Activated T-cell treated with anti-CD3 and anti-CD28 coated beads, Interleukin-2, amount 50 U/mL, for 24 hours (primary cell): ENCODE data around the gene DPH7.
"Not testable (repeated sequence)": the region's sequence is repeated elsewhere in the genome, so short reads cannot be mapped to it uniquely, and the experiment has no call there.

Experiments used
- DNase-seq: peaks from one replicate; pipeline ENCODE4 v3.0.0-alpha.2; 2020
- H3K27ac Mint-ChIP-seq: 2 replicates; pipeline ENCODE4 v1.8.0; 2020; ENCODE audit warnings: mild to moderate bottlenecking, mixed read lengths
- H3K27me3 Mint-ChIP-seq: 2 replicates; pipeline ENCODE4 v1.8.0; 2020; ENCODE audit warnings: mixed read lengths
- H3K36me3 Mint-ChIP-seq: 2 replicates; pipeline ENCODE4 v1.8.0; 2020; ENCODE audit warnings: low read depth, mixed read lengths
- H3K4me1 Mint-ChIP-seq: 2 replicates; pipeline ENCODE4 v1.8.0; 2020; ENCODE audit warnings: low read depth, mixed read lengths
- H3K4me3 Mint-ChIP-seq: 2 replicates; pipeline ENCODE4 v1.8.0; 2020; ENCODE audit warnings: mild to moderate bottlenecking, moderate library complexity, mixed read lengths
- H3K9me3 Mint-ChIP-seq: 2 replicates; pipeline ENCODE4 v1.8.0; 2020; ENCODE audit warnings: mixed read lengths

The DPH7 gene

DNA sequence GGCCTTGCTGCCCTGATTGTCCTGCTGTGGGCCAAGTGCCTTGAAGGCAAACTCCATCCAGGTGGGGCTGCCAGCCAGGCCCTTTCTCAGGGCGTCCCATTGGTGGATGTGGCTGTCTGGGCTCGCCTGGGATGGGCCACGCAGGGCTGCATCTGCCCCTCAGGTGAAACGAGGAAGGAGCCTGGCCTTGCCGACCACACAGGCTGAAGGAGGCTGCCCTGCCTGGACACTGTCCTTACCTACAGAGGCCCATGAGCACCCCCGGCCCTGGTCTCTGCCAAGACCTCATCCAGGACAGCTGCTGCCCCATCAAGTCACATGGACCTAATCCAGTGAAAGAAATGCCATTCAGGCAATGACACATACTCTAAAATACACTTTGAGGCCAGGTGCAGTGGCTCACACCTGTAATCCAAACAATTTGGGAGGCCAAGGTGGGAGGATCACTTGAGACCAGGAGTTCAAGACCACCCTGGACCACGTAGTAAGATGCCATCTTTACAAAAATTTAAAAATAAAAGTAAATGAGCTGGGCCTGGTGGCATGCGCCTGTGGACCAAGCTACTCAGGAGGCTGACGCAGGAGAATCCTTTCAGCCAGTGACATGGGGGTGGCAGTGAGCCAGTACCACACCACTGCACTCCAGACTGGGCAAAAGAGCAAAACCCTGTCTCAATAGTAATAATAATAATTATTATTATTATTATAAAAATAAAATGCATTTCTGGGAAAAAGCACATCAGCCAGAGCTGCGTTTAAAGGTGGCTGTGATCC lies 62.4 kb downstream of the DPH7 start:
- no peaks in the 10 kb centered on the region for H3K36me3 Mint-ChIP-seq
- no peaks in the 10 kb centered on the region for H3K9me3 Mint-ChIP-seq
- DNase-seq: no peak
- H3K27ac Mint-ChIP-seq: no peak overlapping the region
- no peak overlapping the region for H3K4me3 Mint-ChIP-seq
- H3K27me3 Mint-ChIP-seq: no peaks in the 10 kb centered on the region
- H3K4me1 Mint-ChIP-seq: peaks cover 2% of the 10 kb centered on the region

DNA sequence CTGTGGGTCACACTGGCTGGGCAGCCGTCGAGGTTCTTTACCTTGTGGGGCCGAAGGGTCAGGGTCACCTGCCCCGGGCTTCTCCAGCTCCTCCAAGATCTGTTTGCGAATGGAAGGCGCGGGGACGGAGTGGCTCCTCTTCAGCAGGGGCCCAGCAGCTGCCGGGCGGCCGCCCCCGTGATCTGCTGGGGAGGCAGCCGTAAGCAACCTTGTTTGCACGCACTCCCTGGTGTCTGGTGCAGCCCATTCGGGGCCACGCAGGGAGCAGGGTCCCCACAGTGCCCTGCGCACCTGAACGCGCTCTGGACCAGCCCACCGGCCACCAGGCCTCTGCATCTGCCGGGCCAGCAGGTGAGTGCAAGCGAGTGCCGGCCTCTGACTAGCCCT lies 63.4 kb downstream of the DPH7 start:
- no peaks in the 10 kb centered on the region for H3K9me3 Mint-ChIP-seq
- no peaks in the 10 kb centered on the region for H3K27me3 Mint-ChIP-seq
- H3K4me1 Mint-ChIP-seq: peaks cover 2% of the 10 kb centered on the region
- H3K36me3 Mint-ChIP-seq: no peaks in the 10 kb centered on the region
- H3K4me3 Mint-ChIP-seq: no peak overlapping the region
- no peak for DNase-seq
- H3K27ac Mint-ChIP-seq: no peak overlapping the region

DNA sequence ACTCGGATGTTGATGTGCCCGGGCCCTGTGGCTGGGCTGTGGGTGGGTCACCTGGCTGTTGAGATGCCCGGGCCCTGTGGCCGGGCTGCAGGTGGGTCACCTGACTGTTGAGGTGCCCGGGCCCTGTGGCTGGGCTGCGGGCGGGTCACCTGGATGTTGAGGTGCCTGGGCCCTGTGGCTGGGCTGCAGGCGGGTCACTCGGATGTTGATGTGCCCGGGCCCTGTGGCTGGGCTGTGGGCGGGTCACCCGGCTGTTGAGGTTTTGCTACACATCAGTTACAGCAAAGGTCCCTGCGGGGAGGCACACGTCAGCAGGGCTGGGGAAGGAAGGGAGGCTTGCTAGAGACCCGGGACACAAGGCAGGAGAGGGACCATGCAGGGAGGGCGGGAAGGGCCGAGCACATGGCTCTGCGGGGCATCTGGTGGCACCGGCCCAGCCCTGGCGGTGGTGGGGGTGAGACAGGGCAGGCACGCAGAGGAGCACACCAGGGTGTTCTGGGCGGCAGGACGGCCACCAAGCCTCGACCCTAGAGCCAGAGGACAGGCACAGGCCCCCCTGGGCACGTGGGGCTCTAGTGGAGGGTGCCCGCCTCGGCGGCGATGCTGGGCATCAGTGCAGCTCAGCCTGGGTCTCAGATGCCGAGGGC lies 63.9 kb downstream of the DPH7 start:
- H3K9me3 Mint-ChIP-seq: no peaks in the 10 kb centered on the region
- H3K4me3 Mint-ChIP-seq: no peak overlapping the region
- H3K27me3 Mint-ChIP-seq: no peaks in the 10 kb centered on the region
- no peaks in the 10 kb centered on the region for H3K36me3 Mint-ChIP-seq
- no peak for DNase-seq
- H3K4me1 Mint-ChIP-seq: peaks cover 2% of the 10 kb centered on the region
- H3K27ac Mint-ChIP-seq: no peak overlapping the region

GRCh38 chr9:137513801-137514570 lies 64.7 kb downstream of the DPH7 start:
- H3K27ac Mint-ChIP-seq: peak overlapping the region; percentile 2
- not testable (repeated sequence) for H3K4me3 Mint-ChIP-seq, DNase-seq, H3K9me3 Mint-ChIP-seq, H3K27me3 Mint-ChIP-seq, H3K4me1 Mint-ChIP-seq, H3K36me3 Mint-ChIP-seq

GRCh38 chr9:137513136-137513535 lies 65.6 kb downstream of the DPH7 start:
- H3K27ac Mint-ChIP-seq, H3K4me1 Mint-ChIP-seq, H3K9me3 Mint-ChIP-seq, H3K4me3 Mint-ChIP-seq, H3K36me3 Mint-ChIP-seq, H3K27me3 Mint-ChIP-seq, DNase-seq: not testable (repeated sequence)

DNA sequence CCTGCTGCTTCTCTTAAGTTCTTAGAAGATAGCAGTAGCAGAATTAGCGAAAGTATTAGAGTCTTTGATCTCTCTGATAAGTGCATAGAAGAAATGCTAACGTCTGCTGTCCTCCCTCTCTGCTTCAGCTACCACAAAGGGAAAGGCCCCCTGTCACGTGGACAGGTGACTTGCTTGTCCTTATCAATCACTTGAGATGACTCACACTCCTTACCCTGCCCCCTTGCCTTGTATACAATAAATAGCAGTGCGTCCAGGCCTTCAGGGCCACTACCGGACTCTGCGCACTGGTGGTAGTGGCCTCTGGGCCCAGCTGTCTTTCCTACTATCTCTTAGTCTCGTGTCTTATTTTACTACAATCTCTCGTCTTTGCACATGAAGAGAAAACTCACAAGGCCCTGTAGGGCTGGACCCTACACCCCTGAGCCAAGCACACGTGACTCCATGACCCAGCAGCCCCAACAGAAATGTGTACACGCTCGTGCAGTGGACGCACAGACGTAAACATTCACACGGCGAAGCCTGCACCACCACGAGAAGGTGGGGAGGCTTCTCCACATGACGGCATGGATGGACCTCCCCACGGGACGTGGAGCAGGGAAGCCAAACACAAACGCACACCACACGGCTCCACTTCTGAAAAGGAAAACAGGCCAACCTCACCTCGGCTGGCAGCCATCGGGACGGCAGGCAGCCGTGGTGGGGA lies 66.8 kb downstream of the DPH7 start:
- no peak for DNase-seq
- Mint-ChIP-seq H3K4me1 (peaks cover 2% of the 10 kb centered on the region), H3K27ac (no peak overlapping the region), H3K9me3 (no peaks in the 10 kb centered on the region), H3K36me3 (no peaks in the 10 kb centered on the region), H3K27me3 (no peaks in the 10 kb centered on the region), H3K4me3 (no peak overlapping the region)

DNA sequence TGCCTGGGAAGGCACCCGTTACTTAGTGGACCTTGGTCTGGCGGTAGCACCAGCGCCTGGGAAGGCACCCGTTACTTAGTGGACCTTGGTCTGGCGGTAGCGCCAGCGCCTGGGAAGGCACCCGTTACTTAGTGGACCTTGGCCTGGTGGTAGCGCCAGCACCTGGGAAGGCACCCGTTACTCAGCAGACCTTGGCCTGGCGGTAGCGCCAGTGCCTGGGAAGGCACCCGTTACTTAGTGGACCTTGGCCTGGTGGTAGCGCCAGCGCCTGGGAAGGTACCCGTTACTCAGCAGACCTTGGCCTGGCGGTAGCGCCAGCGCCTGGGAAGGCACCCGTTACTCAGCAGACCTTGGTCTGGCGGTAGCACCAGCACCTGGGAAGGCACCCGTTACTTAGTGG lies 67.6 kb downstream of the DPH7 start:
- not testable (repeated sequence) for H3K27me3 Mint-ChIP-seq, H3K36me3 Mint-ChIP-seq, H3K9me3 Mint-ChIP-seq, H3K4me1 Mint-ChIP-seq, H3K4me3 Mint-ChIP-seq, DNase-seq, H3K27ac Mint-ChIP-seq

DNA sequence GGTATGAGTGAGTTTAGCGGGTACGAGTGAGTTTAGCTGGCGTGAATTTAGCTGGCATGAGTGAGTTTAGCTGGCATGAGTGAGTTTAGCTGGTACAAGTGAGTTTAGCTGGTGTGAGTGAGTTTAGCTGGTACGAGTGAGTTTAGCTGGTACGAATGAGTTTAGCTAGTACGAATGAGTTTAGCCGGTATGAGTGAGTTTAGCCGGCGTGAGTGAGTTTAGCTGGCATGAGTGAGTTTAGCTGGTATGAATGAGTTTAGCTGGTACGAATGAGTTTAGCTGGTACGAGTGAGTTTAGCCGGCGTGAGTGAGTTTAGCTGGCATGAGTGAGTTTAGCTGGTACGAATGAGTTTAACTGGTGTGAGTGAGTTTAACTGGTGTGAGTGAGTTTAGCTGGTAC lies 69.5 kb downstream of the DPH7 start:
- H3K9me3 Mint-ChIP-seq: no peaks in the 10 kb centered on the region
- no peak overlapping the region for H3K27ac Mint-ChIP-seq
- no peaks in the 10 kb centered on the region for H3K27me3 Mint-ChIP-seq
- H3K4me3 Mint-ChIP-seq: no peak overlapping the region
- DNase-seq: no peak
- no peaks in the 10 kb centered on the region for H3K36me3 Mint-ChIP-seq
- peaks cover 2% of the 10 kb centered on the region for H3K4me1 Mint-ChIP-seq

- no peak for DNase-seq
- Mint-ChIP-seq H3K4me1 (peaks cover 2% of the 10 kb centered on the region), H3K27ac (no peak overlapping the region), H3K27me3 (no peaks in the 10 kb centered on the region), H3K4me3 (no peak overlapping the region), H3K36me3 (no peaks in the 10 kb centered on the region), H3K9me3 (no peaks in the 10 kb centered on the region)
These were observed 72.0 kb downstream of the DPH7 start for GRCh38 chr9:137506702-137507171.

GRCh38 chr9:137506274-137506673 lies 72.5 kb downstream of the DPH7 start:
- peaks cover 2% of the 10 kb centered on the region for H3K4me1 Mint-ChIP-seq
- H3K9me3 Mint-ChIP-seq: no peaks in the 10 kb centered on the region
- no peaks in the 10 kb centered on the region for H3K27me3 Mint-ChIP-seq
- no peak overlapping the region for H3K27ac Mint-ChIP-seq
- H3K36me3 Mint-ChIP-seq: no peaks in the 10 kb centered on the region
- H3K4me3 Mint-ChIP-seq: no peak overlapping the region
- no peak for DNase-seq

GRCh38 chr9:137505421-137506140 lies 73.1 kb downstream of the DPH7 start:
- H3K36me3 Mint-ChIP-seq: no peaks in the 10 kb centered on the region

More at GRCh38 chr9:137505421-137506140, 73.1 kb downstream of the DPH7 start:
- DNase-seq: no peak
- no peaks in the 10 kb centered on the region for H3K9me3 Mint-ChIP-seq
- no peaks in the 10 kb centered on the region for H3K27me3 Mint-ChIP-seq
- no peak overlapping the region for H3K4me3 Mint-ChIP-seq
- no peak overlapping the region for H3K27ac Mint-ChIP-seq
- H3K4me1 Mint-ChIP-seq: peaks cover 2% of the 10 kb centered on the region
